NT2/D1 (cell line): ENCODE measurements around the gene CTNNA2.
"Not testable (repeated sequence)": the region's sequence is repeated elsewhere in the genome, so short reads cannot be mapped to it uniquely, and the experiment has no call there.

Experiments
- DNase-seq: peaks from one replicate; pipeline ENCODE4 v3.0.0-alpha.2; 2011; ENCODE audit warnings: low read depth, low spot score
- H3K27me3 ChIP-seq: 2 replicates; pipeline ENCODE4 v1.6.0; 2011; ENCODE audit warnings: mild to moderate bottlenecking; ENCODE audit not compliant: insufficient read length, insufficient read depth
- H3K36me3 ChIP-seq: 2 replicates; pipeline ENCODE4 v1.6.1; 2011; ENCODE audit warnings: mild to moderate bottlenecking, low read length, mixed read lengths; ENCODE audit not compliant: insufficient read depth, insufficient read length
- H3K4me1 ChIP-seq: 2 replicates; pipeline ENCODE4 v1.5.1; 2011; ENCODE audit not compliant: insufficient read depth, insufficient read length
- H3K4me3 ChIP-seq: 2 replicates; pipeline ENCODE4 v1.5.1; 2011; ENCODE audit warnings: low read depth; ENCODE audit not compliant: insufficient read length
- H3K9ac ChIP-seq: 2 replicates; pipeline ENCODE4 v1.6.0; 2011; ENCODE audit warnings: low read depth; ENCODE audit not compliant: insufficient read length
- H3K9me3 ChIP-seq: 2 replicates; pipeline ENCODE4 v1.5.1; 2011; ENCODE audit warnings: mild to moderate bottlenecking, low read length; ENCODE audit not compliant: insufficient read depth
- SUZ12 ChIP-seq: IDR thresholded peaks from 2 replicates; pipeline ENCODE4 v1.6.1; 2011; ENCODE audit not compliant: insufficient read length, insufficient read depth; ENCODE audit errors: extremely low read depth
- YY1 ChIP-seq: IDR thresholded peaks from 2 replicates; pipeline ENCODE4 v1.6.1; 2011; ENCODE audit not compliant: insufficient read length, insufficient read depth
- ZNF274 ChIP-seq: IDR thresholded peaks from 2 replicates; pipeline ENCODE4 v1.6.1; 2011; ENCODE audit warnings: mild to moderate bottlenecking, low read depth, low read length

CTNNA2 gene

DNA sequence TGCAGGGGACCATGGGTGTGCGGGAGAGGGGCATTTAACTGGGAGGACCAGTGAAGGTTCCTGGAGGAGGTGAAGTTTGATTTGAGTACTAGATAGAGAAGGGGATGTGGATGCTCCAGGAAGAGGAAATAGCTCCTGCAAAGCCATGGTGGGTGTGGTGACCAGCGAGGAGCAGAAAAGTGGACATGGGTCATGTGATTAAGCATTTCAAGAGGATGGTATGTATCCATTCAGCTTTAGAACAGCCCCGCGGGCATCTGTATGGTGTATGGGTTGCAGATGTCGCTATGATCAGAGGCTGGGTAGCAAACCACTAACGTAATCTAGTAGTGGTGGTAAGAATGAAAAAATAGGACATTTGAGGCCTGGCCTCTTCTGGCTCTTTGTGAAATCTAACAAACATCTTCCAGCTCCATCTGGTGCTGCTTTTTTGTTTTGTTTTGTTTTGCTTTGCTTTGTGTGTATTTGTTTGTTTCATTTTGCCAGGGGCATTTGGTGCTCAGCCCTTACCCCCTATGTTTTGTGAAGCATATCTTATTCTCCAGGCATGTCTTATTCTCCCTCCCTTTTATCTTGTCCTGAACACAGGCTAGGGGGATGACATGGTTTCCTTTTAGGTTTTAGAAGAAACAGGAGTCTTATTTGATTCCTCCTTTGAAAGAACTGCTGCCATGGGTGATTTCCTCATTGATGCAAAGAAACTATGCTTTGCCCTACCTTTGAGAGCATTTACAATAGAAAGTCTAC is 565.6 kb downstream of the CTNNA2 start:
- Histone ChIP-seq H3K4me1 (no peaks in the 10 kb centered on the region), H3K9me3 (no peaks in the 10 kb centered on the region), H3K4me3 (no peak overlapping the region), H3K36me3 (no peaks in the 10 kb centered on the region), H3K27me3 (no peaks in the 10 kb centered on the region), H3K9ac (no peak overlapping the region)
- TF ChIP-seq SUZ12 (no peak), YY1 (no peak), ZNF274 (no peak)
- DNase-seq = no peak

DNA sequence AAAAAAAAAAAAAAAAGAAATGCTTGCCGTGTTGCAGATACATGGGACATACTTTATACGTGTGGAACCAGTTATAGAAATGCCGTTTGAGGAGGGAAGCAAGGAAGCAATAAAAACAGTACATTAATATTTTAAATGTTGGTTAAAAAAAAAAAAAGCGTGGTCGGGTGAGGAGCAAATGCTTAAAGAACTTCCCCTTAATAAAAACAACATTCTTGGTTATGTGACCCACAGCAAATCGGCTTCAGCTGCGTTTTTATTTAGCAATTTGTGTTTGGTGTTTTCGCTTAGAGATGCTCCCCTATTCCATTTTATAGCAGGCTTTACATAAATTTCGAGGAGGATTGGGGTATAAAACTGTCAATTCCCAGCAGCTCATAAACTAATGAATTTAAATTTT is 568.1 kb downstream of the CTNNA2 start:
- Histone ChIP-seq H3K27me3 (no peaks in the 10 kb centered on the region), H3K9ac (no peak overlapping the region), H3K4me3 (no peak overlapping the region), H3K4me1 (no peaks in the 10 kb centered on the region), H3K36me3 (no peaks in the 10 kb centered on the region), H3K9me3 (no peaks in the 10 kb centered on the region)
- no peak for TF ChIP-seq ZNF274
- no peak for TF ChIP-seq SUZ12
- TF ChIP-seq YY1 = no peak
- DNase-seq = no peak

DNA sequence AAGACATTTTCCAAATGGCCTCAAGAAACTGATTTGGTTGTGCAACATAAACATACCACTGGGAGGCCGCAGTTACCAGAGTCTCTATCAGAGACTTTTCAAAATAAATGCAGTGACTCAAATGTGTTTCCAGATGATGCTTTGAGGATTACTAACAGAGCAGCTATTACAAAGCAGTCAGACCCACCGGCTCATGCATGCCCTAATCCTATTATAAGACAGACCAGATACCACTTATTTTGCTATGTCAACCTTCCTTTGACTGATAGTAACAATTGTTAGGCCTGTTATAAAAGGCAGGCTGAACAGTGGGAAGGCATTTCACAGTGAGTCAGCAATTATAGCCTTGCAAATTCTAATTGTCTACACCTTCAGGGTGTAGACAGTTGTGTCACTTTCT is 574.0 kb downstream of the CTNNA2 start:
- no peaks in the 10 kb centered on the region for H3K4me1 ChIP-seq
- no peak for DNase-seq
- no peak overlapping the region for H3K4me3 ChIP-seq
- H3K9ac ChIP-seq = no peak overlapping the region
- no peaks in the 10 kb centered on the region for H3K9me3 ChIP-seq
- no peaks in the 10 kb centered on the region for H3K27me3 ChIP-seq
- TF ChIP-seq YY1 = no peak
- TF ChIP-seq SUZ12 = no peak
- no peak for TF ChIP-seq ZNF274
- H3K36me3 ChIP-seq = no peaks in the 10 kb centered on the region

DNA sequence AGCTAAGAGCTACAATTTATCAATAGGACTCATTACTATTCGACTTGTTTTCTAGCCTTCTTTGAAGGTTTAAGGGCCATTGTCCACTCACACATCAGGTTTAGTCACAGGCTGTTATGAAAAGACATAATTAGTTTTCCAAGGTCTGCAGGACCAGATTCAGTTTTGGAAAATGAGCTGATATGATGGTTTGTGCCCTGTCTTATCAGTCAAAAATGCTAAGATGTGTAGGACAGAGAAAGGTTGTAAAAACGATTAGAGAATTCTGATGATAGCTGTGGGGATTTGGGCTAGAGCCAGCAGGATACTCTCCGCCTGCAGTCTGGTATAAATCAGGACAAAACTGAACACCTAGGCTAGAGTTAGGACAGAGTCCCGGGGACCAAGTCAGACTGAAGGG is 578.4 kb downstream of the CTNNA2 start:
- Histone ChIP-seq H3K9me3 (no peaks in the 10 kb centered on the region), H3K4me3 (no peak overlapping the region), H3K9ac (no peak overlapping the region), H3K27me3 (no peaks in the 10 kb centered on the region), H3K4me1 (no peaks in the 10 kb centered on the region), H3K36me3 (no peaks in the 10 kb centered on the region)
- no peak for DNase-seq
- TF ChIP-seq YY1 (no peak), SUZ12 (no peak), ZNF274 (no peak)

DNA sequence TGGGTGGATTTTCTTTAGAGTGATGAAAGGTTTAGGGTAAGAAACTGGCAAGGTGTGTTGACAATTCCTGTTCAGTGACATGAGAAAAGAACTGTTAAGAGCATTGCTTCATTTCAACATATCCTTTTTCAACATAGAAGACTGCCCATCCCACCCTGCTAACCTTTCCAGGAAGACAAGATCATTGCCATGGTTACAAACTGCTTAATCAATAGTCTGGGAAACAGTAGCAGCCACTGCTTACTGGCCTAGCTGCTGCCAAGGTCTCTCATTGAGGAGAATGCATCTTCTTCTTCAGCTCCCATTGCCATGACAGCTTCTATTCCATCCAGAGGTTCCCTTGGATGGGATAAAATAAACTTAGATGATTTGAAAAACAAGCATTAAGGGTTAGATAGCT is 579.6 kb downstream of the CTNNA2 start:
- no peak overlapping the region for H3K9ac ChIP-seq
- no peaks in the 10 kb centered on the region for H3K4me1 ChIP-seq
- H3K27me3 ChIP-seq = no peaks in the 10 kb centered on the region
- no peak for DNase-seq
- H3K9me3 ChIP-seq = no peaks in the 10 kb centered on the region
- H3K4me3 ChIP-seq = no peak overlapping the region
- TF ChIP-seq ZNF274 (no peak), YY1 (no peak), SUZ12 (no peak)
- no peaks in the 10 kb centered on the region for H3K36me3 ChIP-seq

DNA sequence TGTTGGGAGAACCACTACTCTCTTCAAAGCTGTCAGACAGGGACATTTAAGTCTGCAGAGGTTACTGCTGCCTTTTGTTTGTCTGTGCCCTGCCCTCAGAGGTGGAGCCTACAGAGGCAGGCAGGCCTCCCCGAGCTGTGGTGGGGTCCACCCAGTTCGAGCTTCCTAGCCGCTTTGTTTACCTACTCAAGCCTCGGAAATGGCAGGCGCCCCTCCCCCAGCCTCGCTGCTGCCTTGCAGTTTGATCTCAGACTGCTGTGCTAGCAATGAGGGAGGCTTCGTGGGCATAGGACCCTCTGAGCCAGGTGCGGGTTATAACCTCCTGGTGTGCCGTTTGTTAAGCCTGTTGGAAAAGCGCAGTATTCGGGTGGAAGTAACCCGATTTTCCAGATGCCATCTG is 585.7 kb downstream of the CTNNA2 start:
- not testable (repeated sequence) for DNase-seq, H3K27me3 ChIP-seq, H3K9me3 ChIP-seq, H3K9ac ChIP-seq, H3K4me1 ChIP-seq, H3K4me3 ChIP-seq, H3K36me3 ChIP-seq

DNA sequence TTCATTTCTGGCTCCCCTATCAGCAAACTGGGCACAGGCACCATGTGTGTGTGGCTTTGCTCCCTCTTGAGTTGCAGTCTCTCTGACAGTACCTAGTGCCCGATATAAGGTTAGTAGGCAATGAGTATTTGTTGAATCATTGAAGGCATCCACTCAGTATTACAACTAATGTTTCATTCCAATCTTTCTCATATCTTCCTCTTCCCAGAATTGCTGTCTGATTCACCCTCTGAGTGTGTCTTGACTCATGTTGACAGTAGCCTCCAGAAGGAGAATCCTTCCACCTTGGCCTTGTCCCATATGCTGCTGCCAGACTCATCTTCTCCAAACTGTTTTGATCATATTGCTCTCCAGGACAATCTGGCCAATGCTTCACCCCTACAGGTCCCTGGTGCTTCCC is 589.2 kb downstream of the CTNNA2 start:
- Histone ChIP-seq H3K9ac (no peak overlapping the region), H3K27me3 (no peaks in the 10 kb centered on the region), H3K36me3 (no peaks in the 10 kb centered on the region), H3K4me1 (no peaks in the 10 kb centered on the region), H3K9me3 (no peaks in the 10 kb centered on the region; the same call in 1 of the 2 replicates), H3K4me3 (no peak overlapping the region)
- no peak for DNase-seq
- TF ChIP-seq ZNF274 (no peak), SUZ12 (no peak), YY1 (no peak)
